Right lobe of liver (tissue), 4 donors: ENCODE results near the gene ARHGEF40.

Experiments used
- CTCF ChIP-seq, 4 donors: fragments of 200-600 bp in 3 of 4; fragments of 450-650 bp in 1 of 4; IDR thresholded peaks; one replicate each; pipeline versions ENCODE4 v1.5.1 to v1.8.0; 2016 to 2022; ENCODE audit warnings: antibody characterized with exemption in 4 of 4, mild to moderate bottlenecking in 2 of 4
- POLR2A ChIP-seq: fragments of 450-650 bp; IDR thresholded peaks from one replicate; pipeline ENCODE4 v1.6.1; 2017; ENCODE audit warnings: antibody characterized with exemption, mild to moderate bottlenecking
- donor health status: DM: no; HTN: no; CAD: no.
- donor health status: DM: no; HTN: no; CAD: no.
- donor health status: DM: no; HTN: yes; CAD: no.

- TF ChIP-seq POLR2A (no peak), CTCF (IDR thresholded peaks at IDR 0.05) (no peak)
Measured at GRCh38 chr14:21020977-21021545, 49.0 kb upstream of the ARHGEF40 start.
